ENCODE data around the gene MYO3B.

GRCh38 chr2:170576296-170576695 is 398.3 kb downstream of the MYO3B start:
- TF ChIP-seq CTCF (IDR thresholded peaks at IDR 0.05) (no peak), POLR2A (IDR thresholded peaks at IDR 0.05) (no peak)

Measured in sigmoid colon (tissue), 3 donors.